Measurements from ENCODE around the gene STK10. TPM values are rescaled to one million over a fixed set of nuclear protein-coding genes. Genes with fewer than 3 reads are reported as not detected.

The STK10 gene
- total and polyA plus RNA-seq, 4 donors, result 17.2 to 65.4 (median 43.6) TPM

GRCh38 chr5:172074896-172075295 lies 113.1 kb downstream of the STK10 start:
- Histone ChIP-seq H3K27me3 (ENCODE audit: control insufficient read depth in 3 of 3, insufficient read depth in 3 of 3, low read length in 2 of 3) (no peaks in the 10 kb centered on the region), H3K27ac (ENCODE audit: low read depth in 1 of 2, low read length in 1 of 2) (no peak overlapping the region), H3K36me3 (ENCODE audit: control insufficient read depth in 4 of 4, insufficient read depth in 4 of 4, low read length in 4 of 4) (peaks cover 0 to 8% (median 1%) of the 10 kb centered on the region in 4 donors), H3K4me1 (ENCODE audit: control insufficient read depth in 5 of 5, insufficient read depth in 5 of 5, low read length in 5 of 5) (peaks cover 0 to 8% (median 4%) of the 10 kb centered on the region in 5 donors), H3K4me3 (no peak overlapping the region), H3K9me3 (ENCODE audit: control insufficient read depth in 4 of 4, insufficient read depth in 3 of 4, low read length in 3 of 4) (no peaks in the 10 kb centered on the region), H3K9ac (ENCODE audit: insufficient read depth in 1 of 2, low read length in 2 of 2) (no peak overlapping the region)
- no peak for ATAC-seq (ENCODE audit: insufficient read depth, low FRiP score)
- TF ChIP-seq CTCF (IDR thresholded peaks at IDR 0.05; ENCODE audit: control extremely low read depth, extremely low read depth), result no peak
- WGBS, 2 donors, result 91 to 94% methylated on average over 3 of the region's 3 CpGs
- no peak for DNase-seq

GRCh38 chr5:172071309-172071875 lies 116.6 kb downstream of the STK10 start:
- H3K4me3 ChIP-seq, result no peak overlapping the region
- DNase-seq, result no peak
- H3K9me3 ChIP-seq (ENCODE audit: control insufficient read depth in 4 of 4, insufficient read depth in 3 of 4, low read length in 3 of 4), result no peaks in the 10 kb centered on the region
- peaks cover 0 to 8% (median 1%) of the 10 kb centered on the region in 4 donors for H3K36me3 ChIP-seq (ENCODE audit: control insufficient read depth in 4 of 4, insufficient read depth in 4 of 4, low read length in 4 of 4)
- no peaks in the 10 kb centered on the region for H3K27me3 ChIP-seq (ENCODE audit: control insufficient read depth in 3 of 3, insufficient read depth in 3 of 3, low read length in 2 of 3)
- no peaks in the 10 kb centered on the region for H3K4me1 ChIP-seq (ENCODE audit: control insufficient read depth in 5 of 5, insufficient read depth in 5 of 5, low read length in 5 of 5)
- WGBS, 2 donors, result 84 to 92% methylated on average over 3 of the region's 3 CpGs
- no peak overlapping the region for H3K27ac ChIP-seq (ENCODE audit: low read depth in 1 of 2, low read length in 1 of 2)
- no peak for TF ChIP-seq CTCF (IDR thresholded peaks at IDR 0.05; ENCODE audit: control extremely low read depth, extremely low read depth)
- ATAC-seq (ENCODE audit: insufficient read depth, low FRiP score), result no peak
- no peak overlapping the region for H3K9ac ChIP-seq (ENCODE audit: insufficient read depth in 1 of 2, low read length in 2 of 2)

- 91 to 96% methylated on average over 7 of the region's 7 CpGs for WGBS, 2 donors
- H3K36me3 ChIP-seq (ENCODE audit: control insufficient read depth in 4 of 4, insufficient read depth in 4 of 4, low read length in 4 of 4), result peaks cover 2 to 30% (median 7%) of the 10 kb centered on the region in 4 donors
- no peak for TF ChIP-seq CTCF (IDR thresholded peaks at IDR 0.05; ENCODE audit: control extremely low read depth, extremely low read depth)
- no peak overlapping the region for H3K4me3 ChIP-seq
- H3K27ac ChIP-seq (ENCODE audit: low read depth in 1 of 2, low read length in 1 of 2), result no peak overlapping the region
- ATAC-seq (ENCODE audit: insufficient read depth, low FRiP score), result no peak
- H3K9me3 ChIP-seq (ENCODE audit: control insufficient read depth in 4 of 4, insufficient read depth in 3 of 4, low read length in 3 of 4), result peaks cover 0 to 2% (median 0%) of the 10 kb centered on the region in 4 donors
- no peaks in the 10 kb centered on the region for H3K4me1 ChIP-seq (ENCODE audit: control insufficient read depth in 5 of 5, insufficient read depth in 5 of 5, low read length in 5 of 5)
- DNase-seq, result no peak
- no peaks in the 10 kb centered on the region for H3K27me3 ChIP-seq (ENCODE audit: control insufficient read depth in 3 of 3, insufficient read depth in 3 of 3, low read length in 2 of 3)
- H3K9ac ChIP-seq (ENCODE audit: insufficient read depth in 1 of 2, low read length in 2 of 2), result no peak overlapping the region
Measured at GRCh38 chr5:172065431-172066065, 122.5 kb downstream of the STK10 start.
